CD4-positive, alpha-beta T cell treated with Interferon gamma for 1 hour (primary cell): ENCODE results near the gene GCGR.
A peak's percentile ranks its signal among the peaks of the same experiment; 100 is the strongest.

Experiments used
- DNase-seq: peaks from one replicate; pipeline ENCODE4 v3.0.0-alpha.2; 2020

Gene GCGR

GRCh38 chr17:81812571-81813370, 8.8 kb downstream of the GCGR start:
- DNase-seq, result no peak

GRCh38 chr17:81813371-81813684, 9.4 kb downstream of the GCGR start:
- DNase-seq, result no peak

GRCh38 chr17:81813861-81814683, 10.1 kb downstream of the GCGR start:
- DNase-seq, result no peak

GRCh38 chr17:81814748-81815645, 11.0 kb downstream of the GCGR start:
- no peak for DNase-seq

GRCh38 chr17:81815646-81815986, 11.7 kb downstream of the GCGR start:
- no peak for DNase-seq

- no peak for DNase-seq
These were observed 13.8 kb downstream of the GCGR start for GRCh38 chr17:81817758-81818147.

- DNase-seq, result no peak
These were observed 15.8 kb downstream of the GCGR start for GRCh38 chr17:81819708-81820107.

GRCh38 chr17:81821147-81821546, 17.2 kb downstream of the GCGR start:
- no peak for DNase-seq

GRCh38 chr17:81821603-81822311, 17.8 kb downstream of the GCGR start:
- DNase-seq, result no peak

- DNase-seq, result no peak
These were observed 18.3 kb downstream of the GCGR start for GRCh38 chr17:81822312-81822637.

- DNase-seq, result no peak
These were observed 19.3 kb downstream of the GCGR start for GRCh38 chr17:81822996-81823819.

GRCh38 chr17:81823820-81824550, 20.0 kb downstream of the GCGR start:
- no peak for DNase-seq

- DNase-seq, result no peak
These were observed 20.6 kb downstream of the GCGR start for GRCh38 chr17:81824595-81824994.

GRCh38 chr17:81825841-81826466, 22.0 kb downstream of the GCGR start:
- no peak for DNase-seq

GRCh38 chr17:81828656-81829055, 24.7 kb downstream of the GCGR start:
- DNase-seq, result no peak

- no peak for DNase-seq
These were observed 25.9 kb downstream of the GCGR start for GRCh38 chr17:81829858-81830257.

- no peak for DNase-seq
These were observed 27.6 kb downstream of the GCGR start for GRCh38 chr17:81831563-81831956.

- peak; percentile 36 for DNase-seq
These were observed 28.1 kb downstream of the GCGR start for GRCh38 chr17:81831957-81832607.

GRCh38 chr17:81832608-81833159, 28.7 kb downstream of the GCGR start:
- DNase-seq, result no peak
